NCI-H510A treated with DMSO at 0.1 percent for 48 hours (cell line): Measurements from ENCODE around the gene PTGFRN.
"Not testable (repeated sequence)": the region's sequence is repeated elsewhere in the genome, so short reads cannot be mapped to it uniquely, and the experiment has no call there.

Source experiments
- DNase-seq: peaks from one replicate; lab custom pipeline; 2025; lab: John Stamatoyannopoulos, UW

Gene PTGFRN

DNA sequence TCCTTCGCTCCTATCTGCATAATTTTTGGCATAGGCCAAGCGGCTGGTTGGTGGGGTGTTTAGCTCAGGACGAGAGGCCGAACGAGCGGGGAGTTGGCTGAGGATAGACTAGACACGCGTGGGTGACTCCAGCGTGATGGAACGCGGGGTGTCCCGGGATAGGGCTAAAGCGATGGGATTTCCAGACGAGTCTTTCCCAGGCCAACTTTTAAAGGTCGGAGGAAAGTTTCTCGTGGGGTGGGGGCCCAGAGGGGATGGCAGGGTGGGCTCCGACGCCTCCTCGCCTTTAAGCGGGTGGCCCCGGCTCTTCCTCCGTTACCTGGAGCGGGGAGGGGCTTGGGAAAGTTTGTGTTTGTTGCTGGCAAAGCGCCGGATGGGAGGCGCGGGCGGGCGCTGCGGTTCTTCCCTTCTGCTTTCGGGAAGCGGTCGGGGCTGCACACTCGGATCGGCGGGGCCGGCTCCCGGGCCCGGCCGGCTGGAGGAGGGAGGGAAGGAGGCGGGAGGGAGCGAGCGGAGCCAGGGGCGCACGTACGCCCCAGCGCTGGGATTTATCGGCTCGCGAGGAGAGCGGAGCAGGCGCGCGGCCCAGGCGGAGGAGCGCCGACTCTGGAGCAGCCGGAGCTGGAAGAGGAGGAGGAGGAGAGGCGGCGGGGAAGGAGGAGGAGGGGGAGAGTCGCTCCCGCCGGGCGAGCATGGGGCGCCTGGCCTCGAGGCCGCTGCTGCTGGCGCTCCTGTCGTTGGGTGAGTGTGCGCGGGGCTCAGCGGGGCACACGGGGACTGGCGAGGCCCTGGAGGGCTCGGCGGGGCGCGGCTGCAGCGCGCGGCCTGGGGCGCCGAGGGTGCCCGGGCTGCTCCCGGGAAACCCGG lies at the start of gene PTGFRN:
TSS of gene PTGFRN (plus strand) at position 405 of the 867 bp plus-strand sequence. CDS start at position 693, 288 bp downstream.
- peak; percentile 55 for DNase-seq

DNA sequence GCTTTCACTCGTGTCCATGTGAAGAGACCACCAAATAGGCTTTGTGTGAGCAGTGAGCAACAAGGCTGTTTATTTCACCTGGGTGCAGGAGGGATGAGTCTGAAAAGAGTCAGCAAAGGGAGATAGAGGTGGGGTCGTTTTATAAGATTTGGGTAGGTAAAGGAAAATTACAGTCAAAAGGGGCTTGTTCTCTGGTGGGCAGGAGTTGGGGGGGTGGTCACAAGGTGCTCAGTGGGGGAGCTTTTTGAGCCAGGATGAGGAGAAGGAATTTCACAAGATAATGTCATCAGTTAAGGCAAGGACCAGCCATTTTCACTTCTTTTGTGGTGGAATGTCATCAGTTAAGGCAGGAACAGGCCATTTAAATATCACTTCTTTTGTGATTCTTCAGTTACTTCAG lies 49.5 kb upstream of the PTGFRN start:
- DNase-seq: not testable (repeated sequence)

DNA sequence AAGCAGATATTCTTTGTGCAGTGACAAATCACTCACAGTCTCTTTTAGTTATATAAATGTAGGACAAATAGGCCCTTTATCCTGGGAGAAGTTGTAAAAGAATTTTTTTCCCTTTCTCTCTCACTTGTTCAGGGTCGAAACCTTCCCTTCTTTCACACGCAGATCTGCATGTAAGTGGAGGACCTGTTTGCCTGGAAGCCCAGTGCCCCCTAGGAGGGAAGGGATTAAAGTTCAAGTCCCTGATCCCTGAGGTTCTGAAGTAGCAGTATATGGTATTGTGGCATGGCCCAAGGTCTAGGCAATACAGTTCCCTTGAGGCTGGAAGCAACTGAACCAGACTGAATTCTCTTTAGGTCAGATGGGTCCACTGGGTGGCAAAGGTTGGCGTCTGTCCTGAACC lies 48.6 kb upstream of the PTGFRN start:
- DNase-seq: no peak

GRCh38 chr1:116863031-116863430 lies 46.7 kb upstream of the PTGFRN start:
- DNase-seq: not testable (repeated sequence)

GRCh38 chr1:116866478-116866877 lies 43.2 kb upstream of the PTGFRN start:
- not testable (repeated sequence) for DNase-seq

GRCh38 chr1:116868385-116868784 lies 41.3 kb upstream of the PTGFRN start:
- no peak for DNase-seq

GRCh38 chr1:116869611-116870010 lies 40.1 kb upstream of the PTGFRN start:
- DNase-seq: no peak

GRCh38 chr1:116870300-116870699 lies 39.4 kb upstream of the PTGFRN start:
- no peak for DNase-seq

DNA sequence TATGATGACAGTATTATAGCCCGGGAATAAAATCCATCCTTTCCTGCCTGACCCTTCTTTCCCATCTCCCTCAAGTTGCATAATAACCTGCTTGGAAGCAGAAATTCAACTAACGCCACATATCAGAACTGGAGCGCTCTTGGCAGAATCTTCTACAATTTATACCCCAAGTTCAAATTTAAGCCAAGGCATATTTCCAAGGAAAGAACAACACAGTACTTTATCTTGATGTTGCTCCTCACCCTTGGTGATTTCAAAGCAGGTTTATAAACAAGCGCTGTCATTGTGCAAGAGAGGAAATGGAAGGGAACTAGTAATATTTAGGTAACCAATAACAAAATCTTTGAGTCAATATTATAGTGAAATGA lies 38.0 kb upstream of the PTGFRN start:
- no peak for DNase-seq

GRCh38 chr1:116873680-116874271 lies 35.9 kb upstream of the PTGFRN start:
- no peak for DNase-seq

DNA sequence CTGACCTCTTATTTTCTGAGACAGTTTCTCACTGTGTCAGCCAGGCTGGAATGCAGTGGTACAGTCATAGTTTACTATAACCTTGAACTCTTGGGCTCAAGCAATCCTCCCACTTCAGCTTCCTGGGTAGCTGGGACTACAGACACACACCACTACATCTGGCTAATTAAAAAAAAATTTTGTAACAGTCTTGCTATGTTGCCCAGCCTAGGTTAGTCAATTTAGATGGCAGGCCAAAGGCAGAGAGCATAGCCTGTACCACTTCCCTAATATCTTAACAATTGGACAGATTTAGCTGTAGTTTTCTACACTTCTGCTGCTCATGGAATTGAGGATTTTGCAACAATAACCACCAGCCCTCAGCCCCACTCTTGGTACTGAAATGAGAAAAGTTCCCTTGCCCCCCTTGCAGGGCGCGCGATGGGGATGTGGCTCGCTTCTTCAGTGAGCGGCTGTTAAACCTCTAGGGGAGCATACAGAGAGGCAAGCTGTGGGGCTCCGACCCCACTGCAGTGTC lies 34.9 kb upstream of the PTGFRN start:
- DNase-seq: no peak

DNA sequence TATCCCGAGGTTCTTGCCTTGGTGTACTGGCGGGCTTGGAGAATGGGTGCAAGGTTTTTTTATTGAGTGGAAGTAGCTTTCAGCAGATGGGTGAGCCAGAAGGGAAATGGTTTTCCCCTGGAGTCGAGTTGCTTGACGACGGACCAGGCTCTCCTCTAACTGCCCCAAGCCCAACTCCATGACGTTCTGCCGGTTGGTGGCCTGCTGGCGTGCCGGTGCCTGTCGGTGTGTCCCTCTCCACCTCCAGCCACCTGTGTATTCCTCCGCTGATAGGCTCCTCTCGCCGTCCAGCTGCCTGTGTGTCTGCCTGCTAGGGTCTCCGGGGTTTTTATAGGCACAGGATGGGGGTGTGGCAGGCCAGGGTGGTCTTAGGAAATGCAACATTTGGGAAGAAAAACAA lies 34.3 kb upstream of the PTGFRN start:
- no peak for DNase-seq

DNA sequence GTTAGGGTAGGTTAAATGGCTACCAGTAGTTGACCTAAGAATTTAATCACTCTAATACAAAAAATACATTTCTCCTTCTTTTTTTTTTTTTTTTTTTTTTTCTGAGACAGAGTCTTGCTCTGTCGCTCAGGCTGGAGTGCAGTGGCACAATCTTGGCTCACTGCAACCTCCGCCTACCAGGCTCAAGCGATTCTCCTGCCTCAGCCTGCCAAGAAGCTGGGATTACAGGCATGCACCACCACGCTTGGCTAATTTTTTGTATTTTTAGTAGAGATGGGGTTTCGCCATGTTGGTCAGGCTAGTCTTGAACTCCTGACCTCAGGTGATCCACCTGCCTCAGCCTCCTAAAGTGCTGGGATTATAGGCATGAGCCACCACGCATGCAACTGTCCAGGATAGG lies 33.8 kb upstream of the PTGFRN start:
- not testable (repeated sequence) for DNase-seq

DNA sequence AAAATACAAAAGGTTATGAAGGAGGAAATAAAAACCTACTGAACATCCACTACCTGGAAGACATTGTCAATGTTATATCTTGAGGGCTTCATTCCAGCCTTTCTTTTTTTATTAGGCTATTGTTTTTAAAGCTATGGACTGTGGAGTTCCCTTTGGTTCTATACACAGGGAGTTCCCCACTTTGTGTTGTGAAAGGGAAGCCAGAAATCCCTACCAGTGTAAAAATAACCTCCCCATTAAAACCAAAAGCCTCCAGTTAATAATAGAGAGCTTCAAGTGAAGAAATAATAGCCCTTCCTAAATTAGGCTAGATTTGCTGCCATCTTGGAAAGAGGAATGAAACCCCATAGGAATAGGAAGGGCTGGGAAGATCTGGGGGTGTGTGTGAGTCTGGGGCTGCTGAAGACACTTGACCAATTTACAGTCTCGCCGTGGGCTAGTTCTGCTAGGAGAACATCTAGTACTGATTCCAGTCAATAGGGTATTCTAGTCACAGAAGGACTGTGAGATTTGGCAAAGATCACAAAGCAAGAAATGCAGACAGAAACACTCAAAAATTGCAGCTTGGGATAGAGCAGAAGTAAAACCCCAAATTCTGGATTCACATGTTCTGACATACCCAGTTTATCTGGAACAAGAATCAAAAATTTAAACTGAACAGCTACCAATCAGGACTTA lies 32.4 kb upstream of the PTGFRN start:
- no peak for DNase-seq

DNA sequence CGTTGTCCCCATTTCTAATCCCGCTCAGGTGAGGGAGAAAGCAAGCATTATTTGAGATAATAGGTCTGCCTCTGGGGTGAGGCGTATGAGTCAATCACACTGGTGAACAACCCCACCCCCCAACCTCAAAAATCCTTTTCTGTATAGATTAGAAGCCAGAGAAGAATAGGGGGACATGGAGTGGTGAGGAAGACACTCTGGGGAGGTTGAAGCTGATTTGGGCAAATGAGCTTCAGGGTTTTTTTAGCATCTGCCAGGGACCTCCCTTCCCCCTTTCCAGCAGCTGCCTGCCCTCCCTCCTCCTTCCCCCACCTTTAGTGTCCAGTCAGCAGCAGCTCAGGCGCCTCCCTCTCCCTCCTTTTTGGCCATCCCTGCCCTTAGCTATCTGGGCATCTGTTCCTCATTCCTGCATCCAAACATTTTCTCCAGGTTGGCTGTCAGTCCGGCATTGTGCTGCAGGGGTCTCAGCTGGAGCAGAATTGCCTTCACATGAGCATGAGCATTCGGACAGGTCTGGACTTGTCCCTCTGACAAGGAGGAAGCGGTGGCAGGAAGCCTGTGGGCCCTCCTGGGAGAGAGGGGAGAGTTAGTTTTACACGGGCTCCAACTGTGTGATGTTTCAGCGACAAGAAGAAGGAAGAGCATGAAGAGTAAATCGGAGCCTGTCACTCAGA lies 30.8 kb upstream of the PTGFRN start:
- peak; percentile 63 for DNase-seq

DNA sequence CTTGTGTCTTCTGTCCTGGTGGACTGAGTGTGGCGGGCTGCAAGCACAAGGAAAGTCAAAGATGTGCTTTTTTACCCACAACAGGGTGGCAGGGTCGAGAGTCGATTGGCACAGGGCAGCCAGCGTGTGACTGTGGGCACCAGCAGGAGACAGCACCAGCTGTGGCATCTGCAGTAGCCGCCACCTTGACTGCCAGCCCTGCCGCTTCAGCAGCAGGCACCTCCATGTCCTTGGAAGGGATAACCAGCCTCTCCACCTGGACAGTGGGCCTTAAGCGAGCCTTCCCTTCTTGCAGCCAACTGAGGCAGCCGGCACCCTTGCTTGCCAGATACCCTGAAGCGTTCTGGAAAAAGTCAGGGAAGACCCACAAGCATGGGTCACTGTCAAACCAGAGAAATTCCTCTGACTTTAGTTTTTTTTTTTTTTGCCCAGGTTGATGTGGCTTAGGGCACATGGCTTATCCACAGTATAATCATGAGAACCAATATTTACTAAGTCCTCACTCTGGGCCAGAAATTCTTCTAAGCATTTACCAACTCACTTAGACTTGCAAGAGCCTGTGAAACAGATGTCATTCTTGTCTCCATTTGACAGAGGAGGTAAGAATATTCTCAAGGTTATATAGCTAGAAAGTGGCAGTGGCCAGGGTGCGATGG lies 30.1 kb upstream of the PTGFRN start:
- no peak for DNase-seq

- no peak for DNase-seq
Measured at GRCh38 chr1:116880917-116881316, 28.8 kb upstream of the PTGFRN start.

DNA sequence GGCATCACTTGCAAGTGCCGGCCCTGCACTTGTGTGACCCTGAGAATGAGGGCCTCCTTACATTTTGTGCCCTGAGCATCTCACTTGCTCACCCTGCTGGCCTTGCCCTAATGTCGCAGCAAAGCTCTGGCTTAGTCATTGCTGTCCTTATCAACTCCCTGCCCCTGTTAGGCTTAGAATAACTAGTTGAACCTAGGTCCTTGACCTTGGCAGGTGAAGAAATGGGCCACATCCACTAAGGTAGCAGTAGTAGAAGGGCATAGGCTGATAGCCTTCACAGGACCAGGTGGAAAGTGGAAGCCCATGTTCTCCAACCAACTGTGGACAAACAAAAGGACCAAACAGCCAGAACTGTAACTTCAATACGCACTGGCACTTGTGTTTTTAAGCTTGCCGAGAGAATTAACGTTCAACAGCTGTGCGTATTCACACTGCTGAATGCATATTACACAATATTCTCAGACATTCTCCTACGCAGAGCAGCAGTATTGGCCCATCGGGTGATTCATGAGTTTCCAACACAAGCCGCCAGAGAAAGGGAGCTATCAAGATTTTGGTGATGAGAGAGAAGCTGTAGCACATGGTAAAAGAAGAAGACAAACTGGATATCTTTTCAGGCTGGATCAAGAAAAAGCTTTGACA lies 27.7 kb upstream of the PTGFRN start:
- peak; percentile 24 for DNase-seq

DNA sequence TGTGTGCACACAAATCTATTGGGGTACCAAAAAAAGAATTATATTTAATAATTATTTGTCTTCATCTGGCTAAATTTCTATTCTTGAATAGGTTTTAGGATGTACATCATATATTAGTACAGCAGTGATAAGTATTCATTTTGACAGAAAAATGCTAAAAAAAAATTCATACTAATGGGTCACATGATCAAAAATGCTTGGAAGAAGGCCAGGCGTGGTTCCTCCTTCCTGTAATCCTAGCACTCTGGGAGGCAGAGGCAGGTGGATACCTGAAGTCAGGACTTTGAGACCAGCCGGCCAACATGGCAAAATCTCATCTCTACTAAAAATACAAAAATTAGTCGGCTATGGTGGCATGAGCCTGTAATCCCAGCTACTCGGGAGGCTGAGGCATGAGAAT lies 26.9 kb upstream of the PTGFRN start:
- DNase-seq: no peak

DNA sequence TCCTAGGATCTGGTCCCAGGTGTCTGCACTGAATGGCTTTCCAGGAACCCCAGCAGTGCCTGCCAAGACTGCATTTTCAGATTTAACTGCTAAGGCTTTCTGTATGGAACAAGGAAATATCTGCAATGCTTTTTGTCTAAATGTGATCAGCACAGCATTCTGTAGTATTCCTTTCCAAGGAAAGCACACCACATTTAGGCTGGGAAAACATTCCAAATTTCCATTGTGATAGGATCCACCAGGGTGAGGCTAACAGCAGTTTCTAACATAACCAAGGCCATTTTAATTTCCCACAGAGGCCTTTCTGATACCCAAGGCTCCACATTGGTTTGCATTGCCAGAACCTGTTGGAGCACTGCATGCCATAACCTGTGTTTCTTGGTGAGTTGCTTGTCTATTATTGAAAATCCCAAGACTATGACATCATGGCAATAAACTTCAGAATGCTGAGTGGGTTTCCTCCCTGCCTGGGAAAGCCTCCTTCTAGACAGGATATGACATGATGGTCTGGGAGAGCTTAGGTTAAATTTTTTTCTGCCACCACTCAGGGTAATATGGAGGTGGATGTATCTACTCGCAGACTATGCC lies 23.3 kb upstream of the PTGFRN start:
- DNase-seq: no peak

DNA sequence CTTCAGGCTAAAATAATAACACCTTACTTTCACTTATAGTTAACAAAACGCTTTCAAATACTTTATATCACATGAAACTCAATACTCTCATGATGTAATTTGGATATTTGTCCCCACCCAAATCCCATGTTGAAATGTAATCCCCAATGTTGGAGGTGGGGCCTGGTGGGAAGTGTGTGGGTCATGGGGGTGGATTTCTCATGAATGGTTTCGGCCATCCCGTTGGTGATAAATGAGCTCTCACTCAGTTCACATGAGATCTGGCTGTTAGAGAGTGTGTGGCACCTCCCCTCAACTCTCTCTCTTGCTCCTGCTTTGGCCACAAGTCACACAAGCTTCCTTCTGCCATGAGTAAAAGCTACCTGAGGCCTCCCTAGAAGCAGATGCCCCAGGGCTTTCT lies 22.5 kb upstream of the PTGFRN start:
- no peak for DNase-seq
